Activated CD4-positive, alpha-beta T cell treated with anti-CD3 and anti-CD28 coated beads for 48 hours (primary cell): ENCODE results near the gene C2CD4D.
A peak's percentile ranks its signal among the peaks of the same experiment; 100 is the strongest.
"Not testable (repeated sequence)": the region's sequence is repeated elsewhere in the genome, so short reads cannot be mapped to it uniquely, and the experiment has no call there.

Experiments used
- DNase-seq: peaks from one replicate; pipeline ENCODE4 v3.0.0-alpha.2; 2020

Gene C2CD4D

DNA sequence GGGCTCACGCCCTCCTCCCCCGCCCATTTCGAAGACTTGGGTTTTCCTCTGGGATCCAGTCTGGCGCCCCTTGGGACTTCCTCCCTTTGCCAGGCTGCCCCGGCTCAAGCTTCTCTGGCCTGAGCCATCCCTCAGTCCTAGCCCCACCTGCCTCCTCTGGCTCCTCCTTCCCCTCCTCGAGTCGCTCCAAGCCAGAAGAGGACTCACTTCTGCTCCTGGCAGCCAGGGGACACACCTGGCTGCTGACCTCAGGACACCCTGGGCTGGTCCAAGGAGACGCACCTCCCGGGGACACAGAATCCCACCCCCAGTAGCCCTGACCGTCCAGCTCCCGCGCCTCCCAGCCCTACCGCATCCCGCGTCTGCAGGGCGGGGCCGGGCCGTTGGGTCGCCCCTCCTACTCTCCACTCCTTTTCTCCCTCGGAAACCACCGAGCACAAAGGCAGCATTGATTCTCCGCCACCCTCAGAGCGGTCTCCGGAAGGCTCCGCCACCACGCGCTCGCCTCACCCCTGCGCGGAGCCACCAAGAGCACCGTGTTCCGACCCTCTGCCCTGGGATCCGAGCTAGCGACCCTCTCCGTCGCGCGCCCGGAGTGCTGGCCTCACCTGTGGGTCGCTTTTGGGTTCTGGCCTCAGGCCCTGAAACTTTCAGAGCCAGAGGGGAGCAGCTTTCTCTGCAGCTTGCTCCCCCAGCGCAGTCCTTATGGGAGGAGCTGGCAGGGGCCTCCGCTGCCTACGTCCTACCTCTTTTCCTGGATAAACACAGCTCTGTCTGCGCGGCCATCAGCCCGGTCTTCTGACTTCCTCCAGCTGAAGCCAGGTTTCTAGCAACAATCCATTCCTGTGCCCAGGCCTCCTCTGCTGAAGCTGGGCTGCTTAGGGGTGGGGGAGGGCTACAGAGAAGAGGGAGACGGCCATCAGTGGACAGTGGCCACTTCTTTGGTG, at the start of gene C2CD4D:
Gene C2CD4D, minus strand, starts transcription at position 364 of the 947 bp plus-strand sequence. CDS start 831 bp downstream, outside the sequence.
- peak; percentile 77 for DNase-seq

DNA sequence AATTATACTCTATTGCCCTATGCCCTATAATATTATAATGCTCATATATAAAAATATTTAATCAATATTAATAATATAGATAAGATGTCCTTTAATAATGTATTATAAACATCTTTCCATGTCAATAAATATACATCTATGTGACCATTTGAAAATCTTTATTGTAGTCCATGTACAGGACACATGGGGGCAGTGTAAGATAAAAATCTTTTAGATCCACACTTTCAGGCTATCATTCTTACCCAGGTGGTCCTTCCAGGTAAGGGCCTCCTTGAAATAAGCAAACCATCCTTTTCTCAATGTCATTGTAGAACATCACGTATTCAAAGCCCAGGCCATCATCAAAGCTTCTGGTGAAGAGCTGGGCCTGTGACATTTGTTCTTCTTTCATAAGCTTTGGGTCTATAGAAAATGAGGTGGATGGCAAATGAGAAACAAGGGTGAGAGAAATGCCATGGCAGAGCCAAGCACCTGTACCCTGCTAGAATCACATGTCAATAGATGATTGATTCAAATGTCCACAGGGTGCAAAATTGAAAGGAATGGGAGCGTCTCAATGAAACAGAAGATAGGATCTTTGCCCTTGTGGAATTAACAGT, 49.5 kb upstream of the C2CD4D start:
- no peak for DNase-seq

DNA sequence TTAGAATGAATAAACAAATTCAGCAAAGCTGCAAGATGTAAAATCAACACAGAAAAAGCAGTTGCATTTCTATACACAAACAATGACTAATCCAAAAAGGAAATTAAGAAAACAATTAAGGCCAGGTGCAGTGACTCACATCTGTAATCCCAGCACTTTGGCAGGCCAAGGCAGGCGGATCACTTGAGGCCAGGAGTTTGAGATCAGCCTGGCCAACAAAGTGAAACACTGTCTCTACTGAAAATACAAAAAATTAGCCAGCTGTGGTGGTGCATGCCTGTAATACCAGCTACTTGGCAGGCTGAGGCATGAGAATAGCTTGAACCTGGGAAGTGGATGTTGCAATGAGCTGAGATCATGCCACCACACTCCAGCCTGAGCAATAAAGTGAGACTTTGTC, 47.4 kb upstream of the C2CD4D start:
- DNase-seq, result no peak

DNA sequence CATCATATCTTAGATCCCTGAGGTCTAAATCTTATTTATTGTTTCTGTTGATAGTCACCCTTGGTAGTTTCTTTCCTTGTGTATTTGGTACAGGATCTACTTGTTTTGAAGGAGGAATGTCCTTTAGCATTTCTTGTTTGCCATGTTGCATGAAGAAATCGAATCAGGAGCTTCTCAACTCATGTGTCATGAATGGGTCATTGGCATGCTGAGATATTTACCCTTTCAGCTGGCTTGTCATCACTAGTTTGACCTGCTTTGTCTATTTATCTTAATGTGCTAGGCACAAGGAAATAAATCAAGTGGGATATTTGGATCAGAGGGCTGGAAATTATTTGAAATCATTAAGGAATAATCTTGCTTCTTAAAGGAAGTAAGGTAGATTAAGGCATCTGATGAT, 45.9 kb upstream of the C2CD4D start:
- no peak for DNase-seq

DNA sequence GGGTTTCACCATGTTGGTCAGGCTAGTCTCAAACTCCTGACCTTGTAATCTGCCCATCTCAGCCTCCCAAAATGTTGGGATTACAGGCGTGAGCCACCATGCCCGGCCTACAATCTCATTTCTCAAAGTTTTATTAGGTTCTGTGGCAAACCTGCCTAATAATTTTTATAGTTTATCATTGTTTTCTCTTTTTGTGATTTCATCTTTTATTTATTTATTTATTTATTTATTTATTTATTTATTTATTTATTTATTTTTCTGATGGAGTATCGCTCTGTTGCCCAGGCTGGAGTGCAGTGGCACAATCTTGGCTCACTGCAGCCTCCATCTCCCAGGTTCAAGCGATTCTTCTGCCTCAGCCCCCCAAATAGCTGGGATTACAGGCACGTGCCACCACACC, 45.3 kb upstream of the C2CD4D start:
- not testable (repeated sequence) for DNase-seq

DNA sequence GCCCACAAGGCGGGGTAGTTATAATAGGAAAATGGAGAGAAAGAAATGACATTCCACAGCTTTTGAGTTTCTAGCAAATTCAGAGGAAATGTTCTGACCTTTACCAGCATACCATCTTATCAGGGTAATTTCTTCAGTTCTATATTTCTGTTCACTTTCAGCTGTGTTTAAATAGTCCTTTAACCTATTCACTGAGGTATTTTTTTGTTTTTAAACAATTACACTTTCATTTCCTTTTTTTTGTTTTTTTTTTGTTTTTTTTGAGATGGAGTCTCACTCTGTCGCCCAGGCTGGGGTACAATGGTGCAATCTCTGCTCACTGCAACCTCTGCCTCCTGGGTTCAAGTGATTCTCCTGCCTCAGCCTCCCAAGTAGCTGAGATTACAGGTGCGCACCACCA, 44.8 kb upstream of the C2CD4D start:
- DNase-seq, result not testable (repeated sequence)

DNA sequence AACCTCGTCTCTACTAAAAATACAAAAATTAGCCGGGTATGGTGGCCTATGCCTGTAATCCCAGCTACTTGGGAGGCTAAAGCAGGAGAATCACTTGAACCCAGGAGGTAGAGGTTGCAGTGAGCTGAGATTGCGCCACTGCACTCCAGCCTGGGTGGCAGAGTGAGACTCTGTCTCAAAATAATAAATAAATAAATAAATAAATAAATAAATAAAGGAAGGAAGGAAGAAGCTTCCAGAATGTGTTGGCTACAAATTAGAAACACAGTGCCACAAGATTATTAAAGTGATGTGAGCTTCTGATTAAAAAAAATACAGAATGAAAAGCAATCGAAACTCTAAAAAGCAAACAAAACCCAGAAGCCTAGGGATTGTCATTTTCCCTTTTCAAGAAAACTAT, 44.3 kb upstream of the C2CD4D start:
- DNase-seq, result not testable (repeated sequence)

DNA sequence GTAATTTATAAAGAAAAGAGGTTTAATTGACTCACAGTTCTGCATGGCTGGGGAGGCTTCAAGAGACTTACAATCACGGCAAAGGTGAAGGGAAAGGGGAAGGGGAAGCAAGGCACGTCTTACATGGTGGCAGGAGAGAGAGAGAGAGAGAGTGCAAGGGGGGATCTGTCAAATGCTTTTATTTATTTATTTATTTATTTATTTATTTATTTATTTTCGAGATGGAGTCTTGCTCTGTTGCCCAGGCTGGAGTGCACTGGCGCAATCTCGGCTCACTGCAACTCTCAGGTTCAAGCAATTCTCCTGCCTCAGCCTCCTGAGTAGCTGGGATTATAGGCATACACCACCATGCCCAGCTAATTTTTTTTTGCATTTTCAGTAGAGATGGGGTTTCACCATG, 43.3 kb upstream of the C2CD4D start:
- DNase-seq, result not testable (repeated sequence)

DNA sequence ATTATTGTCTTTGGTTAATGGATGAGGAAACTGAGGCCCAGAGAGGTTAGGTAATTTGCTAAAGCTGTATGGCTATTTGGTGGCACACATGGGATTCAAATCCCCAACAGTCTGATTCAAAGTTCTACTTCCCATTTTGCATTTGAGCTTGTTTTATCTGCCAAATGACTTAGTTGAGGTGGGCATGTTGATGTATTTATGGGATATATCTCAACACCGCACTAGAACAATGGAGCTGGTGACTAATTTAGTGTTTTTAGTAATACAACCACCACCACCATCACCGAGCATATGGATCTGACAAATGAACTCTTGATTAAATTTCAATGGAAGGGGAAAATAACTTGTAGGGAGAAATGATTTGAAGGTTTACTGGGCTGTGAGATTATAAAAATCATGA, 42.8 kb upstream of the C2CD4D start:
- no peak for DNase-seq

DNA sequence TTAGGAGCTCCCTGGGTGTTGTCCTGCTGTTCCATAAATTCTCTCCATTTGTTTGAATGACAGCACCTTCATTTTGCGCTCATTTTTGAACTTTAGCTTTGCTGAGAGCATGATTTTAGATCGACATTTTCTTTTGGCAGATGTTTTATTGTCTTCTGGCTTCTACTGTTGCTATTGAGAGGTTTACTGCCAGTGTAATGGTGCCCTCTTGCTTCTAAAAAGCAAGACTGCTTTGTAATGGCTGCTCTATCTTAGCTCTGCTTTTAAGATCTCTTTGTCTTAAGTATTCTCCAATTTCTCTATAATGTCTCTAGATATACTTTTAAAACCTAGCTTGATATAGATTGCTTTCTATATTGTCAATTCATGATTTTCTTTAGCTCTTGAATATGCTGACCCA, 41.9 kb upstream of the C2CD4D start:
- DNase-seq, result no peak

DNA sequence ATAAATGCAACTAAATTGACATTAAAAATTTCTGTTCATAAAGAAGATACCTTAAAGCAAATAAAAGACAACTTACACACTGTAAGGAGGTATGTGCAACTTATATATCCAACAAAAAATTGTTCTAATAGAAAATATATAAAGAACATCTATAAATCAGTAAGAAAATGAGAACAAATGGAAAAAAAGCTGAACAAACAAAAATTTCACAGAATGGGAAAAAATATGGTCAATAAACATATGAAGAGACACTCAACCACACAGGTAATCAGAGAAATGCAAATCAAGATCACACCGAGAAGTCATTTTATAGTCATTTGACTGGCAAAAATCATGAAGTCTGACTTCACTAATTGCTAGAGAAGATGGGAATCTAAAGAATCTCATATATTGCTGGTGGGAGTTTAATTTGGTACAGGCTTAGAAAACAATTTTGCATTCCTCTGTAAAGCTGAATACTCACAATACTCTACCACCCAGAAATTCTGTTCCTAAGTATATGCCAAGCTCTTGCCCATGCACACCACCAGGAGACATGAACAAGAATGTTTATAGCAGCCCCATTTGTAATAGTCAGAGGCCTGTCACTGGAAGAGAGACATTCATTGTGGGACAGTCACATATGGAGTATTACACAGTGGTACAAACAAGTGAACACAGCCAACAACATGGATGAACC, 35.9 kb upstream of the C2CD4D start:
- DNase-seq, result no peak

DNA sequence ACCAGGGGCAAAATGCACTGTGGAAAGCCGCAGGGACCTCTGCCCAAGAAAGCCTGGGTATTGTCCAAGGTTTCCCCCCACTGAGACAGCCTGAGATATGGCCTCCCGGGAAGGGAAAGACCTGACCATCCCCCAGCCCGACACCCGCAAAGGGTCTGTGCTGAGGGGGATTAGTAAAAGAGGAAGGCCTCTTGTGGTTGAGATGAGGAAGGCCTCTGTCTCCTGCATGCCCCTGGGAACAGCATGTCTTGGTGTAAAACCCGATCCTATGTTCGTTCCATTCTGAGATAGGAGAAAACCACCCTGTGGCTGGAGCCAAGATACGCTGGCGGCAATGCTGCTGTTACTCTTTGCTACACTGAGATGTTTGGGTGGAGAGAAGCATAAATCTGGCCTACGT, 33.2 kb upstream of the C2CD4D start:
- DNase-seq, result not testable (repeated sequence)

DNA sequence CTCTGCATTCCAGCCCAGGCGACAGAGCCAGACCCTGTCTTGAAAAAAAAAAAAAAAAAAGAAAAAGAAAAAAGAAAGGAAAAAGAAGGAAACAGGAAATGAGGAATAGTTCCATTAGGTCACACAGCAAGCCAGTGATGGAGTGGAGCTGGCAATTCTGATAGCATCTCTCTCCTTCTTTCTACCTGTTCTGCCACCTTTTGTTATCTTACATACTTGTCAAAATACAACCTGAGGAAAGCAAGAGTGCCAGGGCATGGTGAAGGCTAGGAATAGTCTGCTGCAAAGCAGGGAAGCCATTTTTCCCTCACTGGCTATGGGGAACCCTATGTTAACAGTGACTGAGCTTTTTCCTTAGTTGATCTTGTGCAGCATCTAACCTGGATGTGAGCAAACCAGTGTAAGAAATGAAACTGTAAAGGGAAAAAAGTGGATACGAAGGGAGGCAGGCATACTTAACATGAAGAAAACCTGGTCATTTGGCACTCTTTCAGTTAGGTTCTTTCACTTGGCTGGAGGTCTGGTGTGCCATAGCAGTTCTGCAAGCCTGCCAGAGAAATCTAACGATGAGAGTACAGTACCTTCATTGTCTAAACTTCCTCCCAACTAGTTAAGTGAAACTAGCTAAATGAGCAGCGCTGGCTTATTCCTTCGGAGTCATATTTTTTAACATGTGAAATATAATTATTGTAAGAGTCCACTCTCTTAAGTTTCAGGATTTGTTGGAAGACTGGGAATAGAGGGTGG, 31.8 kb upstream of the C2CD4D start:
- no peak for DNase-seq

DNA sequence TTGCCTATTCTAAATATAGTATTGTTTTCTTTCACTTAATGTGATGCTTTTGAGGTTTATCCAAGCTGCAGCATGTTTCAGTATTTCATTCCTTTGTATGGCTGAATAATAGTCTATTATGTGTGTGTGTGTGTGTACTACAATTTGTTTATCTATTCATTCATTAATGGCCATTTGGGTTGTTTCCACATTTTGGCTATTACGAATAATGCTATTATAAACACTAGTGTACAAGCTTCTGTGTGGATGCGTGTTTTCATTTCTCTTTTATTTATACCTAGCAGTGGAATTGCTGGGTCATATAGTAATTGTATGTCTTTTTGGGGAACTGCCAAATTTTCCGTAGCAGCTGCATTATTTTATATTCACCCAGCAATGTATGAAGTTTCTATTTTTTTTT, 28.9 kb upstream of the C2CD4D start:
- no peak for DNase-seq

DNA sequence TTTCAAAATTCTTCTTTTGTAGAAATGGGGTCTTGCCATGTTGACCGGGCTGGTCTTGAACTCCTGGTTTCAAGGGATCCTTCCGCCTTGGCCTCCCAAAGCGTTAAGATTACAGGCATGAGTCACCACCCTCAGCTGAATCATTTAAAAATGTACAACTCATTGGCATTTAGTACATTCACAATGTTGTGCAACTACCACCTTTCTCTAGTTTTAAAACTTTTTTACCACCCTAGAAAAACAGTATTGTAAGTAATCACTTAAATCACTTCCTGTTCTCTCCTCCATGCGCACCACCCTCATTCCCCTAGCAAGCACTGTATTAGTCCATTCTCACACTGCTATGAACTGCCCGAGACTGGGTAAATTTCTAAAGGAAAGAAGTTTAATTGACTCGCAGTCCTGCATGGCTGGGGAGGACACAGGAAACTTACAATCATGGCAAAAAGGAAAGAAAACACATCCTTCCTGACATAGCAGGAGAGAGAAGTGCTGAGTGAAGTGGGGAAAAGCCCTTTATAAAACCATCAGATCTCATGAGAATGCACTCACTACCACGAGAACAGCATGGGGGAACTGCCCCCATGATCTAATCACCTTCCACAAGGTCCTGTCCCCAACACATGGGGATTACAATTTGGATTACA, 28.3 kb upstream of the C2CD4D start:
- peak; percentile 24 for DNase-seq

DNA sequence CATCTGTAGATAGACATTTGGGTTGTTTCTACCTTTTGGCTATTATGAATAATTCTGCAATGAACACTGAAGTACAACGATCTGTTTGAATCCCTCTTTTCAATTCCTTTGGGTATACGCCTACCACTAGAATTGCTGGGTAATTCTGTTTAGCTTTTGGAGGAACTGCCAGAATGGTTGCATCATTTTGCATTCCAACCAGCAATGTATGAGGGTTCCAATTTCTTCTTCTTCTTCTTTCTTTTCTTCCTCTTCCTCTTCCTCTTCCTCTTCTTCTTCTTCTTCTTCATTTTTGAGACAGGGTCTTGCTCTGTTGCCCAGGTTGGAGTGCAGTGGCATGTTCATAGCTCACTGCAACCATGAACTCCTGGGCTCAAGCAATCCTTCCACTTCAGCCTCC, 27.7 kb upstream of the C2CD4D start:
- DNase-seq, result no peak

DNA sequence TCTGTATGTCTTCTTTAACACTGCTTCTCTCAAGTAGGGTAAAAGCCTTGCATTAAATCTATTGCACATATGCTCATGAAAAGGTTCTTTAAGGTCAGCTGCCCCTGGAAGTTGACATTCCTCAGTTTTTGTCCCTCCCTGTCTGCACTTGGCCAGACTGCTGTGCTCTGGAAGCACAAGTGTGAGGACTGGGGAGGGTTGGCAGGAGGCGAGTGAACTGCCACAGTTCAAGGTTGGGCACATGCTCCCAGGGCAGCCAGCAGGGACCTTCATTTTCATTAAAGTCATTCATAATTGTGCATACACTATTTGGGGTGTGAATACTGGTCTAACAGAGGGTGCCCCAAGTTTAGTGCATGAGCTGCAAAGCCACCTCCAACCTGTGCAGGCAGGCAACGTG, 24.8 kb upstream of the C2CD4D start:
- no peak for DNase-seq

DNA sequence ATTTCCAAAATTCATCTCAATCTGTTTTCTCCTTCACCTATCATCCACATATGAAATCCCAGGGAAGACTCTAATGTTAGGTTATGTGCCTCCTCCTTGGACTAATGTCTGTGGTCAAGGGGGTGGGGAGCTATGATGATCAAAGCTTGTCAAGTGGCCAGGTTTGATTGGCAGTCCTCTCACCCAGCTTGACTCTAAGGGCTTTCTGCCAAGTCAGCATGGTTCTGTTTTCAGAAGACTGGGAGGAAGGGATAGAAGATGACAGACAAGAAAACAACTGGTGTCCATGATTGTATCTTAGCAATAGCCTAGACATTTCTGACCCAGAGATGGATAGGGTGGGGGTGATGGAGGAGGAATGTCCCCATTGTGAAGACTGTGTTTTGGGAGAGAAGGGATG, 23.0 kb upstream of the C2CD4D start:
- DNase-seq, result no peak

DNA sequence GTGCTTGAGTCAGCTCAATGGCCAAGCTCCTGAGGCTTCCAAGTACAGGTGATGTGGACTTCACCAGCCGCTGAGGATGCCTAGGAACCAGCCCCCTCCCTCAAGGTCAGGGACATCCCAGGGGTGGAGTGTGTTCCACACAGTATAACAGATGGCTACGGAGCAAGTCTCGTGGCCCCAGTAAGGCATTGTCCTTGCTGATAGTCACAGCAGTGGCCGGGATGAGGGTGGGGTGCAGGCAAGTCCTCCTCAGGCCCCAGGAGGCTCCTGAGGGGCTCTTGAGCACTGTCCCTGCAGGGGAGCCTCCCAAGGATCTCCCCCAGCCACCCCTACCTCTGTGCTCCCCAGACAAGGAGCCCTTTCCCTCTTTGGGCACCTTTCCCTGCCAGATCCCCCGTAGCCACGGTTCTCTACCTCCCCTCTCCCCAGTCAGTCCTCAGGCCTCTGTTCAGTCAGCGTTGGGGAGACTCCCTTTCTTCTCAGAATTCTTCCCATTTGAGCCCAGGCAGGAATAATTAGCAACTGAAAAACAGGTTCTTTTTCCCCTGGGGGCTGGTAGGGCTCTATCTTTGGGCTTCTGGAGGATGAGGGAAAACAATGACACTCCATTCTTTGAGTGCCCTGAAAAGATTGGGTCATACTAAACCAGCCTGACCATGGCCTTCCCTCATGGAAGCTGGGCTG, 21.0 kb upstream of the C2CD4D start:
- DNase-seq, result no peak

DNA sequence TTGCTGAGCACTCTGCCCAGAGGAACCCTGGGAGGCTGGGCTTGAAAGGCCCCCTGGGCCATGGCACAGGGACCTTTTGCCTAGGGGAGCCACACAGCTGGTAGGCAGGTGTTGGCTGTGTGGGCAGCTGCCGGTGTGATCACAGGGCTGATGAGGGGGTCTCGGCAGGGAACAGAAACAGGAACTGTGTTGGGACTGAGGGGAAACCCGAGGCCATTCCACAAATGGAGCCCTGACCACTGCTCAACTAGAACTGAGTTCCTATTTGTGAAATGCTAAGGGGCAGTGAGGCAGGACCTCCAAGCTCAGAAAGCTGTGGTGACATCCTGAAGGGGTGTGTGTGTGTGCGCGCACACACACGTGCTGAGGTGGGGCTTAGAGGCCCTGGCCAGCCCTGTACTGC, 20.3 kb upstream of the C2CD4D start:
- DNase-seq, result no peak

DNA sequence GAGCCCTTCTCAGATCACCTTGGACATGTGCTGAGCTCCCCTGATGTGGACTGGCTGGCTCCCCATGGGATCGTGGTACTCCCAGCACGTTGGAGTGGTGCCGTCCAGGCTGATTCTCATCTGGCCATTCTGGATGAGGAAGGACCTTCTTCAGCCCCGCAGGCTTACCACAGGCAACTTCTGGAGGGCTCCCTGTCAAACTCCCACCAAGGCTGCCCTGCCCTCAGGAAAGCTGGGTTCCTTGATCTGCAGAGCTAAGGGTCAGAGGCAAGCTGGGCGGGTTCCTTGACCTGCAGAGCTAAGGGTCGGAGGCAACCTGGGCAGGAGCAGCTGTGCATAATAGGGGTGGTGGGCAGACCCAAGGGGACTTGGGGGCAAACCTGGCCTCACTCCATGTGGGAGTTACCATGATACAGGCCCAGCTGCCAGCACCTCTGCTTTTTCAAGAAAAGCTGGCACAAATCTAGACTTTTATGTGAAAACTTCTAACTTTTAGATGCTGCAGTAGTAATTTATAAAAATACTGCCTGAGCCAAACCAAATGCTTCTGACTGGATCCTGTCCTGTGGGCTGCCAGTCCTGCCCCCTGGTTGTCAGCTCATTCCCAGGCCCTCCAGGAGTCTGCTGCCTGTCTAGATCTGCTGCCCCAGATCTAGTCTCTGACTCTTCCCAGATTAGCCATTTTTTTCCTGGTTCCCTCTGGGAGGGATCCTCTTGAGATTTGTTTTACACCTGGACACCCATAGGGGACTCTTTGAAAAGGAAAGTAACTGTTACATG, 19.5 kb upstream of the C2CD4D start:
- no peak for DNase-seq
